ENCODE measurements around the gene PET117.
"Not testable (repeated sequence)": the region's sequence is repeated elsewhere in the genome, so short reads cannot be mapped to it uniquely, and the experiment has no call there.

PET117 gene

GRCh38 chr20:18137412-18138265, at the start of gene PET117, which contains the start of gene KAT14:
Gene PET117 (plus strand): TSS chr20:18137863. CDS start chr20:18137956, 93 bp downstream.
Gene KAT14 (plus strand): TSS chr20:18137863. CDS start chr20:18142661, 4,798 bp downstream.
- peak; percentile 96 for DNase-seq (ENCODE audit: low spot score)

- DNase-seq (ENCODE audit: low spot score) = not testable (repeated sequence)
Observed at GRCh38 chr20:18088298-18088697, 49.4 kb upstream of the PET117 start.

DNA sequence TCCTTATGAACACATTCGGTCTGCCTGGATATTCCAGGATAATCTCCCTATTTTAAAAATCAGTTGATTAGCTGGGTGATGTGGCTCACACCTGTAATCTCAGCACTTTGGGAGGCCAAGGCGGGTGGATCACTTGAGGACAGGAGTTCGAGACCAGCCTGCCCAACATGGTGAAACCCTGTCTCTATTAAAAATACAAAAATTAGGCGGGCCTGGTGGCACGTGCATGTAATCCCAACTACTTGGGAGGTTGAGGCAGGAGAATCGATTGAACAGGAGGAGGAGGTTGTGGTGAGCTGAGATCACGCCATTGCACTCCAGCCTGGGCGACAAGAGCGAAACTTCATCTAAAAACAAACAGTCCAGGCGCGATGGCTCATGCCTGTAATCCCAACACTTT, 48.8 kb upstream of the PET117 start:
- DNase-seq (ENCODE audit: low spot score) = not testable (repeated sequence)

DNA sequence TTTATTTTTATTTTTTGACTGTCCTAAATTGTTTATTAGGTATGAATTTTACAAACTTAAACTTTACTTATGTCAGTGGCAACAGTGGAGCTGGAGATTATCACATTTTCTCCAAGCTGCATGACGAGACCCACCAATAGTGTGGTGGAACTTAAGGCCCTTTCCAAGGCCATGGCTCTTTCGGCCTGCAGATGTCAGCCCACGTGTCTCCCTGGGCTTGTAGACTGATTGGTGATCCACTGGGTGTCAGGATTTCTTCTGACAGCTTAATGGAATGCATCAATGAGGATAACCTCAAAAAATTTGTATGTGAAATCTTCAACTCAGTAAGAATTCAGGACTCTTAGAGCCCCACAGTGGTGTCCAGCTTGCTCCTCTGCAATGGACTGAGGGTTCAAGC, 47.6 kb upstream of the PET117 start:
- no peak for DNase-seq (ENCODE audit: low spot score)

- no peak for DNase-seq (ENCODE audit: low spot score)
Observed at GRCh38 chr20:18090477-18090876, 47.2 kb upstream of the PET117 start.

- DNase-seq (ENCODE audit: low spot score) = no peak
Observed at GRCh38 chr20:18091623-18092022, 46.0 kb upstream of the PET117 start.

DNA sequence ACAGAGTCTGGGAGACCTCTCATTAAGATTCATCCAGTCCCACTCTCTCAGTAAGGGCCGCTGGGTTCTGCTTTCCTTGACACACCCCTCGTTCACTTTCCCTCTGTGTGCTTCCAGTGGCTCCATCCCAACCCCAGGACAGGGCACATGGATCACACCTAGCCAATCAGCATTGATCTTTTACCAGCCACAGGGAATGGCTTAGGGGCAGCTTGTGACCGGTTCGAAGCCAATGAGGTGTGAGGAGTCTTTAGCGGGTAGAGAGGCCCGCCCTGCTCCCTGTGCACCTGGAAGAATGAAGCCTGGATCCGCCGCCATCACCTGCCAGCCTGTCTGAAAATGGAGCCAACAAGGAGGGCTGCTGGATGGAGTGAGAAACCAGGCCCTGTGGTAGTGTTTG, 44.8 kb upstream of the PET117 start:
- DNase-seq (ENCODE audit: low spot score) = no peak

DNA sequence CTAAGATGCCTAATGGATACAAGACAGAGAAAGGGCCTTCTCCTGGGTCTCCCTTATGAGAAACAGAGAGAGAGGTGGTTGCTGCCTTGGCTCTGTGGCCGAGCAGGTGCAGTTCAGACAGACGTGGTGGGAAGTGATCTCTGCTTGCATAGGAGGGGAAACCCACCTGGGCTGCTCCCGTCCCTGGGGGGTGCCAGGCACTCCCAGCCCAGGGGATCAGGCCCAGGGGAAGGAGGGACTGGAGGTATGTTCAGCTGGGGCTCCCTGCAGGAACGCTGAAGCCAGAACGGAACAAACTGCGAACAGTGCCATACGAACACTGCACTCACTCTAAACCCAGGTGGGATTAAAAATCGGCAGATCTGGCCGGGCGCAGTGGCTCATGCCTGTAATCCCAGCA, 44.3 kb upstream of the PET117 start:
- no peak for DNase-seq (ENCODE audit: low spot score)

- DNase-seq (ENCODE audit: low spot score) = no peak
Observed at GRCh38 chr20:18094191-18094590, 43.5 kb upstream of the PET117 start.

DNA sequence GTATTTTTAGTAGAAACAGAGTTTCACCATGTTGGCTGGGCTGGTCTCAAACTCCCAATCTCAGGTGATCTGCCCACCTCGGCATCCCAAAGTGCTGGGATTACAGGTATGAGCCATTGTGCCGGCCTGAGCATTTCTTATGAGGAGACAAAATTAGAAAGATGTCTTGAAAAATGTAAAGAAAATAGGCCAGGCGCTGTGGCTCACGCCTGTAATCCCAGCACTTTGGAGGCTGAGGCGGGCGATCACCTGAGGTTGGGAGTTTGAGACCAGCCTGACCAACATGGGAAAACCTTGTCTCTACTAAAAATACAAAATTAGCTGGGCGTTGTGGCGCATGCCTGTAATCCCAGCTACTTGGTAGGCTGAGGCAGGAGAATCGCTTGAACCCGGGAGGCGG, 37.1 kb upstream of the PET117 start:
- DNase-seq (ENCODE audit: low spot score) = not testable (repeated sequence)

DNA sequence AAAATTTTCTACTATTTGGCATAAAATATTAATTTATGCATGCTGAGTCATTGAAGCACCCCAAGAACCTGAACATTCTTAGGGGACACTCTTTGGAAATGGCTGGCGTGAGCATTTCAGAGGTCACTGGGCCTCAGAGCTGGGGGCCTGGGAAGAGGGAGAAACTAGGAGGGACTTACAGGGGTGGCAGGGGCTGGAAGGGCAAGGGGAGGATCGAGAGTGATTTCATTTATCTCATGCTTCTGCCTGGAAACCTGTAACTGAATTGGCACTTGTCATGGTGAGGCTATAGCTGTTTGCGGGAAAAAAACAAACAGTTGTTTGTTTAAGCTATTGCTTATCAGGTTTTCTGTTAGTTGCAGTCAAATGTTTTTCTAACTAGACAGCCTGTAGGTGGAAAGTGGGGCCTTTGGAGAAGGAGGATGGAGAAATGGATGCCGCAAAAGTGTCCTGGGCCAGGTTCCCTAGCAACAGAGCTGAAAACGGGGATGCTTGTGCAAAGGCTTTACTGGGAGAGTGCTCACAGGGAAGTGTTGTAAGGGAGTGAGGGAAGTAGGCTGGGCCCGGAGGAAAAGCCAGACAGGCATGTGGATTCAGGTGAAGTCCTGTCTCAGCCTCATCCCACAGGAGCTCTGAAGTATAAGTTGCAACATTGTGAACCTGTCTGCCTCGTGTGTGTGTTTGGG, 36.4 kb upstream of the PET117 start:
- no peak for DNase-seq (ENCODE audit: low spot score)

GRCh38 chr20:18103497-18103896, 34.2 kb upstream of the PET117 start:
- DNase-seq (ENCODE audit: low spot score) = no peak

DNA sequence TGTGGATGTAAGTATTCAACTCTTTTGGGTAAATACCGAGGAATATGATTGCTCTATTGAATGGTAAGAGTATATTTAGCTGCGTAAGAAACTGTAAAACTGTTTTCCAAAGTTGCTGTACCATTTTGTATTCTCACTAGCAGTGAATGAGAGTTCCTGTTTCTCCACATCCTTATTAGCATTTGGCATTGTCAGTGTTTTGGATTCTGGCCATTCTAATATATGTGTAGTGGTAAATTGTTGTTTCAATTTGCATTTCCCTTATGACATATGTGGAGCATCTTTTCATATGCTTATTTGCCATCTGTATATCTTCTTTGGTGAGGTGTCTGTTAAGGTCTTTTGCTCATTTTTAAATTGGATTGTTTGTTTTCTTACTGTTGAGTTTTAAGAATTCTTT, 29.3 kb upstream of the PET117 start:
- DNase-seq (ENCODE audit: low spot score) = no peak

DNA sequence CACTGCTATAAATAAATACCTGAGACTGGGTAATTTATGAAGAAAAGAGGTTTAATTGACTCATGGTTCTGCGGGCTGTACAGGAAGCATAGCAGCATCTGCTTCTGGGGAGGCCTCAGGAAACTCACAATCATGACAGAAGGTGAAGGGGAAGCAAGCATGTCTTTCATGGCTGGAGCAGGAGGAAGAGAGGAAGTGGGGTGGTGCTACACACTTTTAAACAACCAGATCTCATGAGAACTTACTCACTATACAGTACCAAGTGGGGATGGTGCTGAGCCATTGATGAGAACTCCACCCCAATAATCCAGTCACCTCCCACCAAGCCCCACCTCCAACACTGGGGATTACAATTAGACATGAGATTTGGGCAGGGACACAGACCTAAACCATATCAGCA, 9.1 kb upstream of the PET117 start:
- not testable (repeated sequence) for DNase-seq (ENCODE audit: low spot score)

DNA sequence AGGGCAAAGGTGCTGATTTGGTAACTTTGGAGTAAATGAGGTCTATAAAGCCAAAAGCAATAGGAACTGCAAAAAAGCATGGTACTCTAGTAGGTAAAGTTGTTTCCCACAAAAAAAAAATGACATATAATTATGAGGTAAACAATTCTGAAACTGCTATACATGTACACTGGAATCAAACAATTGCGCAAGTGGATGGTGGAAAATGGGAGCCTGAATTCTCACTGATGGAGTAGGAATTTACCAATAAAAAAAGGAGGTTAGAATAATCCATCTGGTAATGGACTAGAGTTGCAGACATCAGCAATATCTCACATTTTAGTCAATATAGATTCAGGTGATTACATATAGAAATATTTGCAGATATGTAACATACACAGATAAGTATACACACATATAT, 5.0 kb upstream of the PET117 start:
- no peak for DNase-seq (ENCODE audit: low spot score)

GRCh38 chr20:18133962-18134361, 3.7 kb upstream of the PET117 start:
- no peak for DNase-seq (ENCODE audit: low spot score)

DNA sequence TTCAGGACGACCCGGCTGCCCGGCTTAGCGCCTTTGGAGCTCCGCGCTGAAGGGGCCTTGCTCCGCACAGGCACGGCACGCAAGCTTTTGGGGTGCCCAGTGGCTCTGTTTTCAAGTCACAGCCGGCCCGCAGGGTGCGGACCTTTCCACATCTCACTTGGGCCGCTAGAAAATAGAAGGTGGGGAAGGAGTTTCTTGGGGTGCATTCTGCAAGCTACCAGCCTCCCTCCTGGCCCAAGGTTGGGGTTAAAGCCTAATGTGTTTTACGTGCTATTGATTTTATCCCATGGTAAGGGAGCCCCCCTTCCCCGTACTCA, 561 bp downstream of the PET117 start:
- DNase-seq (ENCODE audit: low spot score) = no peak

GRCh38 chr20:18138639-18139583, 1.2 kb downstream of the PET117 start:
- DNase-seq (ENCODE audit: low spot score) = no peak

- no peak for DNase-seq (ENCODE audit: low spot score)
Observed at GRCh38 chr20:18139832-18140231, 2.2 kb downstream of the PET117 start.

GRCh38 chr20:18144541-18145099, 7.0 kb downstream of the PET117 start:
- no peak for DNase-seq (ENCODE audit: low spot score)

DNA sequence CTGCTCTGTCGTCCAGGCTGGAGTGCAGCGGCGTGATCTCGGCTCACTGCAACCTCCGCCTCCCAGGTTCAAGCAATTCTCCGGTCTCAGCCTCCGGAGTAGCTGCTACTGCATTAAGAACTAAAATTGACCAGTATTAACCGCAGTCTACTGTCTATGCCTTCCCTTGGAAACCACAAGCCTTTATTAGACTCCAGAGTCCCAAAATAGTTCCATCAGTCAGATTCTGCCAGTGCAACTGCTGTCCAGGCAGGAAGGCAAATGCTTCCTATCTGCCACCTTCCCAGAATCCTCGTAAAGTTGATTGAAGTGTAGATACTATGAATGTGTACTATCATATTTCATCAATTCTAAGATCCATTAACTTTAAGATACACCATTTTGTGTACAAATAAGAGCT, 16.7 kb downstream of the PET117 start:
- DNase-seq (ENCODE audit: low spot score) = no peak

GRCh38 chr20:18156045-18156444, 18.4 kb downstream of the PET117 start:
- DNase-seq (ENCODE audit: low spot score) = no peak

All from ecto neural progenitor cell (in vitro differentiated cells).